Activated B cell treated with CpG ODN at 0.5 μM for 24 hours (primary cell): ENCODE data around the gene COL23A1. TPM values are rescaled to one million over a fixed set of nuclear protein-coding genes. Genes with fewer than 3 reads are reported as not detected.

Experiments used
- ATAC-seq: fragments of 200-7000 bp; cut with Tn5 transposase; one replicate; pipeline ENCODE4 v1.10.0; 2021; ENCODE audit warnings: low read depth, mild to moderate bottlenecking, moderate library complexity
- CTCF ChIA-PET: fragments of 350-600 bp; sonication (Branson Sonifier 250); formaldehyde crosslinking; loops from one replicate; lab custom pipeline; 2021; ENCODE audit warnings: antibody characterized with exemption; lab: Charles Lee
- POLR2A ChIA-PET: fragments of 350-600 bp; sonication (Branson Sonifier 250); formaldehyde crosslinking; loops from one replicate; lab custom pipeline; 2021; ENCODE audit warnings: antibody characterized with exemption; lab: Charles Lee
- DNase-seq: peaks from one replicate; pipeline ENCODE4 v3.0.0; 2022
- H3K27ac Mint-ChIP-seq: one replicate; pipeline ENCODE4 v1.8.0; 2020; ENCODE audit warnings: mixed read lengths
- H3K27me3 Mint-ChIP-seq: one replicate; pipeline ENCODE4 v1.8.0; 2021; ENCODE audit warnings: mixed read lengths
- H3K36me3 Mint-ChIP-seq: one replicate; pipeline ENCODE4 v1.8.0; 2021; ENCODE audit warnings: low read depth, mixed read lengths
- H3K4me1 Mint-ChIP-seq: one replicate; pipeline ENCODE4 v1.8.0; 2021; ENCODE audit warnings: mixed read lengths
- H3K4me3 Mint-ChIP-seq: one replicate; pipeline ENCODE4 v1.8.0; 2020; ENCODE audit warnings: mild to moderate bottlenecking, mixed read lengths
- H3K9me3 Mint-ChIP-seq: one replicate; pipeline ENCODE4 v1.8.0; 2020; ENCODE audit warnings: mixed read lengths
- CTCF ChIP-seq: fragments of 200-600 bp; IDR thresholded peaks from one replicate; pipeline ENCODE4 v1.8.0; 2022; ENCODE audit warnings: antibody characterized with exemption, mild to moderate bottlenecking
- intact Hi-C: fragments of 100-400 bp; cut with micrococcal nuclease; formaldehyde crosslinking; loops from one replicate; pipeline ENCODE4 v1.15.1; 2024
- total RNA-seq: library from RNA; stranded (reverse); gene quantifications from 2 replicates; pipeline ENCODE4 v1.2.3, GENCODE V29; 2022

The COL23A1 gene
- not detected in 2 replicates for total RNA-seq

- DNase-seq, result no peak
- Mint-ChIP-seq H3K27me3 (peaks cover 37% of the 10 kb centered on the region), H3K4me1 (peaks cover 11% of the 10 kb centered on the region), H3K9me3 (peaks cover 13% of the 10 kb centered on the region), H3K36me3 (peaks cover 16% of the 10 kb centered on the region), H3K27ac (no peak within 1 kb of the TSS), H3K4me3 (peak within 1 kb of the TSS; percentile 73)
- ChIA-PET CTCF (interaction anchor here (1.4 kb wide), 1 partner anchor 355 kb away, joined by 3 read pairs; no protein-coding TSS in a partner anchor), POLR2A (no interaction called here)
- peak; percentile 72 for ATAC-seq
- TF ChIP-seq CTCF, result no peak
- intact Hi-C loops, result no loop called here
These were observed at the start of gene COL23A1 for GRCh38 chr5:178590141-178590923. Gene COL23A1, minus strand, starts transcription at chr5:178590393.

GRCh38 chr5:178637356-178638074 is 47.3 kb upstream of the COL23A1 start:
- POLR2A ChIA-PET, result interaction anchor here (0.6 to 3.1 kb wide), 7 partner anchors 9 to 907 kb away, joined by 3 to 27 read pairs (median 3); partner anchors contain the start of genes CLK4 and ZNF354C
- TF ChIP-seq CTCF, result no peak
- Mint-ChIP-seq H3K9me3 (no peaks in the 10 kb centered on the region), H3K27ac (peak overlapping the region; percentile 72), H3K4me1 (peaks cover 14% of the 10 kb centered on the region), H3K4me3 (peak overlapping the region; percentile 36), H3K36me3 (no peaks in the 10 kb centered on the region), H3K27me3 (no peaks in the 10 kb centered on the region)
- ATAC-seq, result peak; percentile 92
- no peak for DNase-seq
- CTCF ChIA-PET, result interaction anchor here (1.1 kb wide), 1 partner anchor 93 kb away, joined by 5 read pairs; the partner anchor contains the start of gene ZNF354A
- intact Hi-C loops, result no loop called here

GRCh38 chr5:178632285-178632684 is 42.1 kb upstream of the COL23A1 start:
- H3K36me3 Mint-ChIP-seq, result no peaks in the 10 kb centered on the region
- no peak overlapping the region for H3K4me3 Mint-ChIP-seq
- H3K9me3 Mint-ChIP-seq, result no peaks in the 10 kb centered on the region
- CTCF ChIA-PET, result no interaction called here
- ATAC-seq (no peak), DNase-seq (no peak)
- POLR2A ChIA-PET, result no interaction called here
- peaks cover 32% of the 10 kb centered on the region for H3K4me1 Mint-ChIP-seq
- peak overlapping the region; percentile 38 for H3K27ac Mint-ChIP-seq
- TF ChIP-seq CTCF, result no peak
- intact Hi-C loops, result no loop called here
- no peaks in the 10 kb centered on the region for H3K27me3 Mint-ChIP-seq

GRCh38 chr5:178630951-178631350 is 40.8 kb upstream of the COL23A1 start:
- no peak for TF ChIP-seq CTCF
- peak; percentile 22 for ATAC-seq
- Mint-ChIP-seq H3K4me1 (peaks cover 30% of the 10 kb centered on the region), H3K9me3 (no peaks in the 10 kb centered on the region), H3K36me3 (peaks cover 8% of the 10 kb centered on the region), H3K27me3 (no peaks in the 10 kb centered on the region), H3K27ac (peak overlapping the region; percentile 69), H3K4me3 (peak overlapping the region; percentile 15)
- no peak for DNase-seq
- intact Hi-C loops, result no loop called here
- CTCF ChIA-PET, result no interaction called here
- POLR2A ChIA-PET, result interaction anchor here (0.6 to 2.4 kb wide), 2 partner anchors 99 to 395 kb away, joined by 4 to 7 read pairs; partner anchors contain the start of gene ZNF354A
